Measurements from ENCODE around the gene ADCY2. TPM values are rescaled to one million over a fixed set of nuclear protein-coding genes. Genes with fewer than 3 reads are reported as not detected.

The ADCY2 gene
- total RNA-seq, 2 donors from 2014 or later: 5.2 to 17.7 TPM

- Histone ChIP-seq H3K9me3 (no peaks in the 10 kb centered on the region), H3K4me1 (replicated peaks) (no peaks in the 10 kb centered on the region), H3K4me3 (no peak overlapping the region), H3K27me3 (replicated peaks; ENCODE audit: insufficient read depth) (no peaks in the 10 kb centered on the region), H3K27ac (no peak overlapping the region), H3K36me3 (no peaks in the 10 kb centered on the region)
- 95% methylated on average over 7 of the region's 7 CpGs for WGBS
- intact Hi-C loops (cut with DNase I): no loop called here
- no peak for DNase-seq (ENCODE audit: low spot score)
- TF ChIP-seq CTCF (IDR thresholded peaks at IDR 0.05): no peak
- TF ChIP-seq POLR2AphosphoS5 (IDR thresholded peaks at IDR 0.05): no peak
- no peak for TF ChIP-seq POLR2A (IDR thresholded peaks at IDR 0.05)
These were observed 19.2 kb downstream of the ADCY2 start for GRCh38 chr5:7415123-7415522.

GRCh38 chr5:7415587-7416535, 19.9 kb downstream of the ADCY2 start:
- no peaks in the 10 kb centered on the region for H3K9me3 ChIP-seq
- H3K27ac ChIP-seq: no peak overlapping the region
- intact Hi-C loops (cut with DNase I): no loop called here
- H3K27me3 ChIP-seq (replicated peaks; ENCODE audit: insufficient read depth): no peaks in the 10 kb centered on the region
- DNase-seq (ENCODE audit: low spot score): no peak
- WGBS: 94% methylated on average over 10 of the region's 10 CpGs
- H3K4me1 ChIP-seq (replicated peaks): no peaks in the 10 kb centered on the region
- H3K4me3 ChIP-seq: no peak overlapping the region
- no peaks in the 10 kb centered on the region for H3K36me3 ChIP-seq
- TF ChIP-seq POLR2A (IDR thresholded peaks at IDR 0.05): no peak
- TF ChIP-seq CTCF (IDR thresholded peaks at IDR 0.05): no peak
- no peak for TF ChIP-seq POLR2AphosphoS5 (IDR thresholded peaks at IDR 0.05)

GRCh38 chr5:7418276-7418675, 22.3 kb downstream of the ADCY2 start:
- no peaks in the 10 kb centered on the region for H3K27me3 ChIP-seq (replicated peaks; ENCODE audit: insufficient read depth)
- no peaks in the 10 kb centered on the region for H3K36me3 ChIP-seq
- intact Hi-C loops (cut with DNase I): no loop called here
- H3K27ac ChIP-seq: no peak overlapping the region
- no peaks in the 10 kb centered on the region for H3K4me1 ChIP-seq (replicated peaks)
- 86% methylated on average over 3 of the region's 3 CpGs for WGBS
- H3K4me3 ChIP-seq: no peak overlapping the region
- no peak for TF ChIP-seq POLR2A (IDR thresholded peaks at IDR 0.05)
- no peak for TF ChIP-seq CTCF (IDR thresholded peaks at IDR 0.05)
- TF ChIP-seq POLR2AphosphoS5 (IDR thresholded peaks at IDR 0.05): no peak
- no peaks in the 10 kb centered on the region for H3K9me3 ChIP-seq
- DNase-seq (ENCODE audit: low spot score): no peak

- no peaks in the 10 kb centered on the region for H3K4me1 ChIP-seq (replicated peaks)
- no peak for DNase-seq (ENCODE audit: low spot score)
- no peaks in the 10 kb centered on the region for H3K27me3 ChIP-seq (replicated peaks; ENCODE audit: insufficient read depth)
- no peak overlapping the region for H3K27ac ChIP-seq
- H3K36me3 ChIP-seq: no peaks in the 10 kb centered on the region
- no peak for TF ChIP-seq POLR2A (IDR thresholded peaks at IDR 0.05)
- TF ChIP-seq CTCF (IDR thresholded peaks at IDR 0.05): no peak
- TF ChIP-seq POLR2AphosphoS5 (IDR thresholded peaks at IDR 0.05): no peak
- 76% methylated on average over 4 of the region's 4 CpGs for WGBS
- no peaks in the 10 kb centered on the region for H3K9me3 ChIP-seq
- no peak overlapping the region for H3K4me3 ChIP-seq
- intact Hi-C loops (cut with DNase I): no loop called here
These were observed 23.4 kb downstream of the ADCY2 start for GRCh38 chr5:7419367-7419766.

- Histone ChIP-seq H3K36me3 (no peaks in the 10 kb centered on the region), H3K4me3 (no peak overlapping the region), H3K4me1 (replicated peaks) (no peaks in the 10 kb centered on the region), H3K27me3 (replicated peaks; ENCODE audit: insufficient read depth) (no peaks in the 10 kb centered on the region), H3K27ac (no peak overlapping the region), H3K9me3 (no peaks in the 10 kb centered on the region)
- intact Hi-C loops (cut with DNase I): no loop called here
- WGBS: 56% methylated on average over 12 of the region's 12 CpGs
- TF ChIP-seq CTCF (IDR thresholded peaks at IDR 0.05): no peak
- TF ChIP-seq POLR2AphosphoS5 (IDR thresholded peaks at IDR 0.05): no peak
- TF ChIP-seq POLR2A (IDR thresholded peaks at IDR 0.05): no peak
- DNase-seq (ENCODE audit: low spot score): no peak
These were observed 23.9 kb downstream of the ADCY2 start for GRCh38 chr5:7419846-7420245.

Measured in prostate gland (tissue), 2 donors.